IPS-NIHi7 (cell line): ENCODE results near the gene LBHD2.

Source experiments
- DNase-seq: peaks from one replicate; pipeline ENCODE4 v3.0.0; 2012; ENCODE audit warnings: mixed read lengths; ENCODE audit errors: extremely low spot score

Gene LBHD2

DNA sequence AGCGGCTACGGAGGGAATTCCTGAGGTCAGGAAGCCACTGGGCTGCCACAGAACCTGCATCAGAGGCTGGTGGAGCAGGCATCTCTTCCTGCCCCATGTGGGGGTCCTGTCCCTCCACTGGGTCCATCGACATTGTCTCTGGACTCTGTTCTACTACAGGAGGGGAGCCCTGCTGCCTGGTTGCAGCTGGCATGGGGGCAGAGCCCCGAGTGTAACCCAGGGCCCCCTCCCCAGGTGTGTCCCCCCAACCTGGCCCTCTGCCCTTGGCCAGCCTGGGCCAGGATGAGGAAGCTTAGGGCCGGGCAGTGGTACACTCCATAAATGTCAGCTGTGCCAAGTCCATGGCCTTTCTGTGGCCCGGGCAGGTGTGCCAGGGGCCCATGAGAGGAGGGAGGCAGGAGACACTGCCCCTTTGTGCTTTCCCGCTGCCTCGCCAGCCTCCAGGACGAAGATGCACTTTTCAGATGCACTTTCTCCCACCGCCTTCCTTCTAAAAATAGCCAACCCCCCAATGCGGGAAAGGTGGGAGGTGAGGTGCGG is 6.5 kb downstream of the LBHD2 start:
- no peak for DNase-seq

DNA sequence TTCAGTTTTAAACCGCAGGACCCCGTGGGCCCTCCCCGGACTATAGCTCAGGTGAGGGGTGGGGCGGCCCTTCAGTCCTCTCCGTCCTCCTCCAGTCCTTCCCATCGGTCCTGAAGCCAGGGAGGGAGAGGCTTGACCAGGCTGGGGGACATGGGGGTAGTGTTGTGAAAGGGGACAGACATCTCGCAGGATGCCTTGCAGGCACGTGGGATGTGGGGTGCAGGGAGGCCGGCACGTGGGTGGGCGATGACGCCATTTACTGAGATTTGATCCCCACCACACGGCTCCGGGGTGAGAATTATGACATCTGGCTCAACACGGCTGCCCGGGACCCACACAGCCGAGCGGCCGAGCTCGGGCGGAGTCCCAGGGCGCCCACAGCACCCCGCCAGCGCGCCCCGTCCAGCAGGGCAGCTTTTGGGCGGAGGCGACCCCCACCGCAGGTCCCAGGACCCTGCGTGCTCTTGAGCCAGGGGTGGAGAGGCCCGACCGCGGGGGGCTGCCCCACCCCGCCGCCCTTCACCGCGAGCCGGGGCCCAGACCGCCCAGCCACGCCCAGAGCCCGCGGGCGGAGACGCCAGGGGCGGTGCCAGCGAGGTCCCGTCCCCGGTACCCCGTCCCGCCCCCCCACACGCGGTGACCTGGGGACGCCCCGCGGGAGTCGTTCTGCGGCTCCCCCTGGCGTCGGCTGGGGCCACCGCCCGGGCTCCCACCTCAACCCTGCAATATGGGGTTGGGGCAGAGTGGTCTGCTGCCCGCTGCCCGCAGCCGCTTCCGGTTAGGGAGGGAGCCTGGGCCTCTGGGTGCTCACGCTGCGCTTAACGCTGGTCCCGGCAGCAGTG is 7.3 kb downstream of the LBHD2 start:
- peak; percentile 78 for DNase-seq

DNA sequence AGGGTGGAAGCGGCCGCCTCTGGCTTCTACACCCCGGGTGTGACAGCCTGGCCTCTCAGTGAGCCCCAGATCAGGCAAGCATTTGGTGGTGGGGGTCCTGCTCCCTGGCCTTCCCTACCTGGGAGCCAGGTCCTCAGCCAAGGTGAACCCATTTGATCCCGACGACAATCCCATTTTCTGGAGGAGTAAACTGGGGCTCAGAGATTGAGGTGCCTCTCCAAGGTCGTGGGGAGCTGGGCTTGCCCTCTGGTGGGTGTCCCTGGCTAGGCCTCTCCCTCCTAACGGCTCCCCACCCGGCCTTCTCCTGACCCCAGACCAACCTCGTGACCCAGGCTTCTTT is 7.8 kb downstream of the LBHD2 start:
- DNase-seq: no peak

DNA sequence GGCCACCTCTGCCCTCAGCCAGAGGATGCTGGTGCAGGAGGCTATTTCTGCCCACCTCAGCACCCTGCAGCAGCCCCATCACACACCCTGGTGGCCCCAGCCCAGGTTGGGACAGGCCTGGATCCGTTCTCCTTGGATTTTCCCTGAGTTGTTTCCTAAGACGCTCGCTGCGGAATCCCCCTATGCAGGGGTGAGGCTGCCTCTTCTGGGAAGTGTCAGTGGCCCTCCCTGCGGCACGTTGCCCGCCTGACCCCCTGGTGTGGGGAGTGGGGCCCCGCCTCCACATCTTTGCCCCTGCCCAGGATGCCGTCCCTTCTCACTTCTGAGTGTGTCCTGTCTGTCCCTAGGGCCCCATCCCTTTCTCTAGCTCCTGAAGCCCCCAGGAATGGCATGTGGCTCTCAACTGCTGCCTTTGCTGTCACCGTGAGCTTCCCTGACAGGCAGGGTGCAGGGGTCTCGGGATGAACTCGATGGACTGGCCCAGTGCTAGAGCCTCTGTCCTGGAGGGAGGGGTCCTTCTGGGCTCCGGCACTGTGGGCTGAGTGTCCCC is 9.9 kb downstream of the LBHD2 start:
- no peak for DNase-seq

DNA sequence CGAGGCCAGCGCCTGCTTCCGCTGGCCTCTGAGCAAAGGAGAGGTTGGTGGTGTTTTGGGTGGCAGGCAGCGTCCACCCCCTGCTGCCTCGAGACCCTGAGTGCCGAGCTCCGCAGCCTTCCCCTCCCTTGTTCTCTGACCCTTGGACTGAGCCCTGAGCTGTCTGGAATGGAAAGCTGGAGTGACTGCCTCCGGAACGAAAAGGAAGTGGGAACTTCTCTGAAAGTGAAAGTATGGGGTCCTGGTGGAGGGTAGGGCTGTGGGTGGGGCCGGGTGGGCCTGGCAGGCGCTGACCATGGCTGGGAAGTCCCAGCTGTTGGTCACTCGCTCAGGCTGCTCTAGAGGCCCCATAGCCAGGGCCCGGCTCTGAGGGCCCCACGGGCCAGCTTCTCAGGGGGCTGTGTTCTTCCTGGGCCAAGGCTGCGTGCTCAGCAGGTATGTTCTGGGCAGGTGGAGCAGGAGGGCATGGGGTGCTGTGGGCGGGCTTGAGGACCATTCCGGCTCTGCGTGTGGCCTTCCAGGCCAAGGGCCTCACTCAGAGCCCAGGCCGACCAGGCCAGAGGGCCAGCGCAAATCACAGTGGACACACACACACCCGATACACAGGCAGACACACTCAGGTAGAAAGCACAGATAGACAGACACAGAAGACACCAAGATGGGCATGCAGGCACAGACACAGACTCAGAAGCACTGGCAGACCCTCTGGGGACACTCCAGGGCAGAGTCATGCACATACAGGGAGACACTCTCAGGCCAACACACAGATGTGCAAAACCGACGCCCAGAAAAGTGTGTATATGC is 10.6 kb downstream of the LBHD2 start, which contains the start of gene EXOC3L4:
Gene EXOC3L4 (plus strand): TSS at position 320 of the 804 bp plus-strand sequence. CDS start 5,495 bp downstream, outside the sequence.
- no peak for DNase-seq

DNA sequence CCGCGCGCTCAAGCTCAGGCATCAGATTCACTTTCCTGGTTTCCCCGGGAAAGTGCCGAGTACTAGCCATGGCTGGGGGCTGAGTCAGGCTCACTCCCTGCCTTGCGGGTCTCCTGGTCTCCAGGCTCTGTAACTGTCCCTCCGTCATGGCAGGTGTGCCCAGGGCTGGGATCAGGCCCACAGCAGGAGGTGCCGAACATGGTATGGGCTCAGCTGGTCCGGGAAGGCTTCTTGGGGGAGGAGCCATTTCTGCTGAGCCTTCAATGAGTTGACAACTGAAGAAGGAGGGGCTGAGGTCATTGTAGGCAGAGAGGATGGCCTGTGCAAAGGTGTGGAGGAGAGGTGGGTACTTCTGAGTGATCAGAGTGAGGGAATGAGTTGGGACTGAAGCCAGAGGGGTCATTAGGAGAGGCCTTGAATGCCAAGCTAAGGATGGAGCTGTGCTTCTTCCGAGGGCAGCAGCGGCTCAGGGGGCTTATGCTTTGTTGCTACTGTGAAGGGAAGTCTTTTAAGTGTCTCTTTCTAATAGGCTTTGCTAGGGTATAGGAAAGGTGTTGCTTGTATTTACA is 11.3 kb downstream of the LBHD2 start:
- no peak for DNase-seq

DNA sequence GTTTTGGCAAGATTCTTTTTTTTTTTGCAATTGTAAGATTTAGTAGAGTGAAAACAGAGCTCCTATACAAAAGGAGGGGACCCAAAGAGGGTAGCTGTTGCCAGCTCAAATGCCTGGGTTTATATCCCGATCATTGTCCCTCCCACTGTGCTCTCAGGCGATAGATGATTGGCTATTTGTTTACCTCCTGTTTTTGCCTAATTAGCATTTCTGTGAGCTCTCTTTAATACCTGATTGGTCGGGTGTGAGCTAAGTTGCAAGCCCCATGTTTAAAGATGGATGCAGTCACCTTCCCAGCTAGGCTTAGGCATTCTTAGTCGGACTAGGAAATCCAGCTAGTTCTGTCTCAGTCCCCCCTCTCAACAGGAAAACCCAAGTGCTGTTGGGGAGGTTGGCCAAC is 12.4 kb downstream of the LBHD2 start:
- no peak for DNase-seq

DNA sequence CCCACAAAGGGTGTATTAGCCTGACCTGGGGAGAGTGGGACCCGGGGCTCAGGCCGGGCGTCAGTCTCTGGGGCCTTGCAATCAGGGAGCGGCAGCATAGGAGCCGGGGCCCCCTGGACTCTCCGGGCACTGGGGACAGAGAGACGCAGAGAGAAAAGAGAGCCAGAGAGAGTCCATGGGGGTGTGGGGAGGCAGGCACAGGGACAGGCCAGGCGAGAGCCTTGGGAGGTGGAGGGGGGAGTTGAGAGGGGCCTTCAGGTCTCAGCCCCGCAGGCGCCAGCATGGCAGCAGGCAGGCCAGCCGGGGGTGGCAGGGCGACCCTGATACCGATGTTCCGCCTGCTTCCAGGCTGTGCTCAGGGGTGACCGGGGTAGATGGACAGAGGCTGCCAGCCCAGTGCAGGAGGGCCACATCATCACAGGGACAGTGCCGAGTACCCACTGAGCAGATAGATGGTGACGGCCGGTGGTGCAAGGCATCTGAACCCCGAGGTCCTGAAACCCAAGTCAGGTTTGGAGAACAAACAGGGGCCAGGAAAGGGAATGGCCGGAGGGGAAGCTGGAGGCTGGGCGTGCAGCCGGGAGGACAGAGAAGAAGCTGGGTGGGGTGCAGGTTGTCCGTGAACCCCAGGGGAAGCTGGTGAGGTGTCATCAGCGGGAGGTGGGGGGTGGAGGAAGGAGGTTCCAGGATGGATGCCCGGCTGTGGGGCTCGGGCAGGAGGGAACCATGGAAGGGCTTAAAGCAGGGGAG is 13.4 kb downstream of the LBHD2 start:
- DNase-seq: no peak

DNA sequence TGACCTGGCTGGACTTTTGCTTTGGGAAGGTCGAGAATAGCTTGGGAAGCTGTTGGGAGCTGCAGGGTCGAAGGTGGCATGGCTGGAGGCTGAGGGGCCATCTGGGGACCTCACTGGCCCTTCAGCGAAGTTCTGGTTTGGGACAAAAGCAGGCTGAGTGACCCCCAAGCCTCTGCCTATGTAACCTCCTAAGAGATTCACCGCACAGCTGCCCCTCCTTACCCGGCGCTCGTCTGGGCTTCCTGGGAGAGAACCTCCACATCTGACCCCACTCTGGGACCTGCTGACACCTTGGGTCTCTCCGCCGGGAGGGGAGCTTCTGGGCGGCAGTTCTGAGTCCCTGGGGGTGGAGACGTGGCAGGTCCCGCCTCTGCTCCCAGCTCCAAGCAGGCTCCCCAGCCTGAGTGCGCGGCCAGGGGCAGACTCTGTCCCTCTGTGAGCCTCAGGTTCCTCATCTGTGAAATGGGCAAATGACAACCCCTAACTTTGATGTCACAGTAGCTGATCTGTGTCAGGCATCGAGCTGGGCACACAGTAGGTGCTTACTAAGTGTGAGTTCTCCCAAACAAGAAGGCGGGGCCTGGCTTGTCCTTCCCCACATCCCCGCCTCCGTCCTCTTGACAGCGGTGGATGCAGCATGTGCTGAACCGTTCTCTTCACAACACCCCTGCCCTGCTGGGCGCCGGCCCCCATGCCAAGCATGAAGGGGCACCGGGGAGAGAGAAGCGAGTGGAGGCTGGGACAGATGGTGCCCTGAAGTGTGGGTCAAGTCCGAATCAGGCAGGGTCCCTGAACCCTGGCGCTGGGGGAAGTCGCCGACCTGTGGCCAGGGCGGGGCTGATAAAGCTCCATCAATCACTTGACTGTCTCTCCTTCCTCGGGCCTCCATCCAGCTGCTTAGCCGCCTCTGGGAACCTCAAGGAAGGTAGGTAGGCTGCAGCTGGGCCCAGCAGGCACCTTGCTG is 14.3 kb downstream of the LBHD2 start:
- DNase-seq: no peak

DNA sequence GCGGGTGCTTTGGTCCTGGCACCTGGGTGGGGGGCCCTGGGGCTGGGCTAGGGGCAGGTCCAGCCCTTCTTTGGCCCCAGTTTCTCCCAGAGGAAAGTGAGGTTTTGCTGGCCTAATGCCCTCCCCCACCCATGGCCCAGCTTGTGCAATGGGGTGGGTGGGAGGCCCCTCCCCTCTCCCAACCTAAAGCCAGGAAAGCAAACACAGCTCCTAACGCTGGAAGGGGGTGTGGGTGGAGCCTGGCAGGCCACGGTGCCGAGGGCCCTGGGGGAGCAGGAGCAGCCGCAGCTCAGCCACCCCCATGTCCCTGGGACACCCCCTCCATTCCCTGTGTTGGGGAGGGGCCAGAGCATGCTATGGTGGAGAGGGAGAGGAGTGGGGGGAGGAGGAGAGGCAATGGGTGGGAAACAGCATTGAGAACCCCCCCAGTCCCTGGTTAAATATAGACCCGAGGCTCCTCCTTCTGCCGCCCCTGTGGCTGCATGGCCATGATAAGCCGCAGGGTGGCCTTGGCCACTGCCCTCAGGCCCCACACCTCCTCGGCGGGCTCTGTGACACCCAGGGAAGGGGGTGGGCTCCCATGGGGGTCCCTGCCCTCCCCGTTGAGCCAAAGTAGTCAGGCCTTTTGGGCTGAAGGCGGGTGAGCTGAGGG is 15.2 kb downstream of the LBHD2 start:
- DNase-seq: no peak

DNA sequence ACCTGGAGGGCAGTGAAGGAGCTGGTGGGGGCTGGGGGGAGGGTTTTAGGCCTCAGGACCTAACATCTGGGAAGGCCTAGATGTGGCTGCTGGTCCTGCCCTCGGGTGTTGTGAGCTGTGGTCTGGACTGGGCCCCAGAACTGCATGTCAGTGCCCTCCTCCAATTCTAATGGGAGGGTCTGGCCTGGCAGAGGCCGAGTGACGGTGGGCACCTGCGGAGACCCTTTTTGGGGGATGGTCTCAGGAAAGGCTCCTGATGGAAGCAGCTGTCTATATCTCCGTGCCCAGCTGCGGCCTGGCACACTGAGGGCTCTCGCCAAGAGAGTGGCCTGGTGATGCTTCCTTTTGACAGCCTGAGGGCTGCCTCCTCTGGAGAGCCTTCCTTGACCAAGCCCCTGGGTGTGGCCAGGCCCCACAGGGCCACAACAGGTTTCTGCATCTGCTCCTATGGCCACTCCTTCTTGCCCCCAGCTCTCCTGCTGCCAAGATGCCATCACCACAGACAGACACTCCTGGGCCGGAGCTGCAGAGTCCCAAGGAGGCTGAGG is 15.8 kb downstream of the LBHD2 start:
- DNase-seq: no peak

DNA sequence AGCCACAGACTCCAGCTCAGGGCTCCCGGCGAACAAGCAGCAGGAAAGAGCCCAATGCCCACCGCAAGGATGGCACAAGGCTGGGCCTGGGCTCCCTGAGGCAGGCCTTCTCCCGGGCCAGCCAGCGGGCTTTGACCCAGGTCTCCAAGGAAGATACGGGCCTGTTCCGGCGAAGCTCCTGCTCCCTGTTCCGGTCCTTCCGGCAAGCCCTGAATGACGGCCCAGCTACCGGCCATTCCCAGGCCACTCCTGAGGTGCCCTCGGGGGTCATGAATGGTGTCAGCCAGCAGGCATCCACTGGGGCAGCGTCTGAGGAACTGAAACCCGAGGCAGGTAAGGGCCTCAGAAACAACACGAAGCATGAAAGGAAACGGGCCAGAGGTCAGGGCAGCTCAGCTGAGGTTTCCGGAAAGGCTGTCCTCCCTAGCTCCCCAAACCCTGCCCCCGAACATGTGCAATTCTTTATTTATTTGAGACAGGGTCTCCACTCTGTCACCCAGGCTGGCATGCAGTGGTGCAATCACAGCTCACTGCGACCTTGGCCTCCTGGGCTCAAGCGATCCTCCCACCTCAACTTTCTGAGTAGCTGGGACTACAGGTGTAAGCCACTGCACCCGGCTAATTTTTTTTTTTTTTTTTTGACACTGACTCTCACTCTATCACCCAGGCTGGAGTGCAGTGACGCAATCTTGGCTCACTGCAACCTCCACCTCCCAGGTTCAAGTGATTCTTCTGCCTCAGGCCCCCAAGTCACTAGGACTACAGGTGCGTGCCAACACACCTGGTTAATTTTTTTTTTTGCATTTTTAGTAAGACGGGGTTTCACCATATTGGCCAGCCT is 16.5 kb downstream of the LBHD2 start:
- no peak for DNase-seq

DNA sequence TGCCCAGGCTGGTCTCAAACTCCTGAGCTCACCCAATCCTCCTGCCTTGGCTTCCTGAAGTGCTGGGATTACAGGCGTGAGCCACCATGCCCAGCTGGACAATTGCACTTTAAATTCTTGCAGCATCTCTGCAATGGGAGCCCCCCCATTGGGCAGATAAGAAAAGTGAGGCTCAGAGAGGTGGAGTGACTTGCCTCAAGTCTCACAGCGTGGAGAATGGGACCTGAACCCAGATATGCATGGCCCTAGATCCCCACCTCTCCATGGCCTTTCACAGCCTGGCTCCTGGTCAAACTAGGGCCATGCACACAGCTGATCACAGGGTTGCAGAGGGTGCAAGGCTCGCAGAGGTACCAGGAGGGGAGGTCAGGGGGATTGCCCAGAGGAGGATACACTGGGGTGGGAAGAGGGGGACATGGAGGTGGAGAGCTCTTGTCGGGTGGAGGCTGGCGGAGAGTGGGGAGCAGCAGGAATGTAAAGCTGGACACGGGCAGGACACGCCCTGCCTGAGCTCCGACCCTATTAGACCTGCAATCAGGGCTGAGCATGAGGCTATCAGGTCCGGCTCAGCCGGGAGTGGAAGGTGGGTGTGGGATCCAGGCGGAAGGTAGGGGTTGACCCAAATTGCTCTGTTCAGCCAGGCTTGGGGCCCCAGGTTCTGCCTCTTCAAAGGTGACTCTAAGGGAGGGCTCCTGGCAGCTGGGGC is 17.4 kb downstream of the LBHD2 start:
- DNase-seq: no peak

DNA sequence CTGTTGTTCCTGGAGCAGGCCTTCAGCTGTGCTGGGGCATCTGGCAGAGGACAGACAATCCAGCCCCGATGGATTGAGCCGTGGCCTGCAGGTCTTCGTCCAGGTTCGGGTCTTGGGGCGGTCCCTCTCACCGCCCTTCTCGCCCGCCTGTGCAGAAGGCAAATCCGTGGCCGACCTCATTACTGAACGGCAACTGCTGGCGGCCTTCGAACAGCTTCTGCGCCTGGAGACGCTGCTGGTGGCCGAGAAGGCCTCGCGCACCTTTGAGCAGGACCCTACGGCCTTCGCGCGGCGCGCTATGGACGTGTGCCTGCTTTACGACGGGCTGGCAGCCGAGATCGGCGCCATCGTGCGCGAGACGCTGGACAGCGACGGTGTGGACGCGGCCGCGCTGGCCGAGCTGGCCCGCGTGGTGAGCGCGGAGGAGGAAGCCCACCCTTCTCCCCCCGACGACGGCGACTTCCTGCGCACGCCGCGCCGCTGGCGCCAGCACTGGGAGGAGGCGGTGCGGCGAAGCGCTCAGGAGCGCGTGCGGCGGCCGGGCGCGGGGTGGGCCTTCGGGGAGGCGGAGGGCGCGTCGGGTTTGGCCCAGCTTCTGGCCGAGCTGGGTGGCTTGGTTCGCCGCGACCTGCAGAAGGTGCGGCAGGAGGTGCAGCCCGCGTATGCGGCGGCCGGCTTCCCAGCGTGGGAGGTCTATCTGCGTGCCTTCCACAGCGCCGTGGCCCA is 18.1 kb downstream of the LBHD2 start:
- no peak for DNase-seq

DNA sequence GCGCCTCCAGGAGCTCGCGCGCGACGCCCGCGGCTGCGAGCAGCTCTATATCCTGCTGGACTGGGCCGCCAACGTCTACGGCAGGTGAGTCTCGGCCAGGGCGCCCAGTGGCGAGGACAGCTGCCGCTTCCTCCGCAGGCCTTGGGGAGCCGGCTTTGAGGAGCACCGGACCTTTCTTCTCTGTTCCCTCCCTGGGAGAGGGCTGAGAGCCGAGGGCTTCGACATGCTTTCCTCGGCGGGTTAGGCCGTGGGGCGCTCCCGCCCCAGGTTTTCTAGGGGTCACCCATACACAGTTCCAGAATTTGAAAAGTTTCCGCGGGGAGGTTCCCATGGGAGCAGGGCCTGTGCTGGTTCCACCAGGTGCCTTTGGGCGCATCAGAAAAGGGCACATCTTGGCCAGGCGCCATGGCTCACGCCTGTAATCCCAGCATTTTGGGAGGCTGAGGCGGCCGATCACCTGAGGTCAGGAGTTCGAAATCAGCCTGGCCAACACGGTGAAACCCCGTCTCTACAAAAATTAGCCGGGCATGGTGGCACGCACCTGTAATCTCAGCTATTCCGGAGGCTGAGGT is 18.8 kb downstream of the LBHD2 start:
- no peak for DNase-seq

DNA sequence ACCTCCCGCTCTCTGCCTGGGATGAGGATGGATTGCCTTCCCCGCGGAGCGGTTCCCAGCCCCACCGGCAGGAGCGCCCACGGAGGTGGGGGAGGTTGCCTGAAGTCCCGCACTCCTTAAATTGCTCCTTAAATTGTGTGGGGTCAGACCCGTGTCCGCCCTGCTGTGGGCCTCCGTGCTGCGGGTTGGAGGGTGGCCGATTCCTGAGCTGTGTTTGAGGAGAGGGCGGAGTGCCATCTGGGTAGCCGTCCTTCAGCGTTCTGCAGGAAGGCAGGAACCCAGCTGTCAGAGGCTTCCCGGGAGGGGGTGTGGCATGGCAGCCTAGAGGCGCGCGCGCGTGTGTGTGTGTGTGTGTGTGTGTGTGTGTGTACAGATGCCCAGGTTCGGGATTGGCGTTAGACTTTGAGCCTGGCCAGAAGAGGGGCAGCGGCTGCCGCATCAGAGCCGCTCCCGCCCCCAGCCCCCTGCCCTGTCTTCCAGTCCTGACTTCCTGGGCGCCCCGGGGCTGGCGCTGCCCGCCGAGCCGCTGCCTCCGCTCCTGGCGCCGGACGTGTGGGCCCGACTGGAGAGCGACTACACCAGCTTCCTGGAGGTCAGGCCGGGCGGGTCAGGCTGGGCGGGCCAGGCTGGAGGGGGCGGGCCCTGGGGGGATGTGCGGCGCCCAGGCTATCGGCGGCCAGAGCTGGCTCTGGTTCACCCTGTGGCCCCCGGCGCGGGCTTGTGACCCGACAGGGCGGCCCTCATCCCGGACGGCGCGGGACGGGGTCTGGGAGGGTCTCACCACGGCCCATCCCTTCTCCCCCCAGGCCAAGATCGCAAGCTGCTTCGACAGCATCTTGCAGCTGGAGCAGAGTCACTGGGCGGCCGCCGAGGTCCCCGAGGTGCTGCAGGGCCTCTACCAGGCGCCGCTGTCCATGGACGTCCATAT is 19.7 kb downstream of the LBHD2 start:
- no peak for DNase-seq
